HG02763 (cell line): ENCODE measurements around the gene NEDD4L.
A peak's percentile ranks its signal among the peaks of the same experiment; 100 is the strongest.
"Not testable (repeated sequence)": the region's sequence is repeated elsewhere in the genome, so short reads cannot be mapped to it uniquely, and the experiment has no call there.

Experiments
- ATAC-seq: cut with Tn5 transposase; IDR thresholded peaks from one replicate; pipeline ENCODE4 v1.9.1; 2021; ENCODE audit warnings: mild to moderate bottlenecking, moderate library complexity; ENCODE audit not compliant: unreplicated experiment

Gene NEDD4L

GRCh38 chr18:58026395-58026794, 17.6 kb upstream of the NEDD4L start:
- ATAC-seq = no peak

GRCh38 chr18:58026857-58027256, 17.2 kb upstream of the NEDD4L start:
- ATAC-seq = no peak

GRCh38 chr18:58027341-58027740, 16.7 kb upstream of the NEDD4L start:
- no peak for ATAC-seq

- no peak for ATAC-seq
These were observed 15.8 kb upstream of the NEDD4L start for GRCh38 chr18:58028109-58028784.

- no peak for ATAC-seq
These were observed 11.8 kb upstream of the NEDD4L start for GRCh38 chr18:58032233-58032632.

- no peak for ATAC-seq
These were observed 10.8 kb upstream of the NEDD4L start for GRCh38 chr18:58033216-58033615.

- ATAC-seq = no peak
These were observed 9.7 kb upstream of the NEDD4L start for GRCh38 chr18:58034370-58034769.

GRCh38 chr18:58037163-58037562, 6.9 kb upstream of the NEDD4L start:
- ATAC-seq = no peak

GRCh38 chr18:58038063-58038462, 6.0 kb upstream of the NEDD4L start:
- no peak for ATAC-seq

- ATAC-seq = no peak
These were observed 2.4 kb upstream of the NEDD4L start for GRCh38 chr18:58041633-58042032.

- ATAC-seq = no peak
These were observed 1.1 kb upstream of the NEDD4L start for GRCh38 chr18:58042826-58043490.

- ATAC-seq = peak; percentile 32
These were observed 580 bp downstream of the NEDD4L start for GRCh38 chr18:58044370-58045241.

- no peak for ATAC-seq
These were observed 1.4 kb downstream of the NEDD4L start for GRCh38 chr18:58045242-58046092.

- ATAC-seq = no peak
These were observed 2.2 kb downstream of the NEDD4L start for GRCh38 chr18:58046093-58046793.

GRCh38 chr18:58046794-58047555, 2.9 kb downstream of the NEDD4L start:
- ATAC-seq = no peak

GRCh38 chr18:58047556-58047882, 3.5 kb downstream of the NEDD4L start:
- no peak for ATAC-seq

- ATAC-seq = no peak
These were observed 4.1 kb downstream of the NEDD4L start for GRCh38 chr18:58048081-58048642.

GRCh38 chr18:58049000-58049688, 5.1 kb downstream of the NEDD4L start:
- ATAC-seq = no peak

GRCh38 chr18:58050963-58051362, 6.9 kb downstream of the NEDD4L start:
- not testable (repeated sequence) for ATAC-seq
